K562 treated with DMSO at 1 percent for 4 hours (cell line): ENCODE results near the gene NRSN2. TPM values are rescaled to one million over a fixed set of nuclear protein-coding genes. Genes with fewer than 3 reads are reported as not detected.

Source experiments
- total RNA-seq: library from RNA; unstranded; fragments of 300-600 nt; gene quantifications from 2 replicates; pipeline ENCODE4 v1.2.3, GENCODE V29; 2022; ENCODE audit not compliant: insufficient read depth

NRSN2 gene, protein sequence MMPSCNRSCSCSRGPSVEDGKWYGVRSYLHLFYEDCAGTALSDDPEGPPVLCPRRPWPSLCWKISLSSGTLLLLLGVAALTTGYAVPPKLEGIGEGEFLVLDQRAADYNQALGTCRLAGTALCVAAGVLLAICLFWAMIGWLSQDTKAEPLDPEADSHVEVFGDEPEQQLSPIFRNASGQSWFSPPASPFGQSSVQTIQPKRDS
- 20.9 and 21.8 TPM in 2 replicates for total RNA-seq

DNA sequence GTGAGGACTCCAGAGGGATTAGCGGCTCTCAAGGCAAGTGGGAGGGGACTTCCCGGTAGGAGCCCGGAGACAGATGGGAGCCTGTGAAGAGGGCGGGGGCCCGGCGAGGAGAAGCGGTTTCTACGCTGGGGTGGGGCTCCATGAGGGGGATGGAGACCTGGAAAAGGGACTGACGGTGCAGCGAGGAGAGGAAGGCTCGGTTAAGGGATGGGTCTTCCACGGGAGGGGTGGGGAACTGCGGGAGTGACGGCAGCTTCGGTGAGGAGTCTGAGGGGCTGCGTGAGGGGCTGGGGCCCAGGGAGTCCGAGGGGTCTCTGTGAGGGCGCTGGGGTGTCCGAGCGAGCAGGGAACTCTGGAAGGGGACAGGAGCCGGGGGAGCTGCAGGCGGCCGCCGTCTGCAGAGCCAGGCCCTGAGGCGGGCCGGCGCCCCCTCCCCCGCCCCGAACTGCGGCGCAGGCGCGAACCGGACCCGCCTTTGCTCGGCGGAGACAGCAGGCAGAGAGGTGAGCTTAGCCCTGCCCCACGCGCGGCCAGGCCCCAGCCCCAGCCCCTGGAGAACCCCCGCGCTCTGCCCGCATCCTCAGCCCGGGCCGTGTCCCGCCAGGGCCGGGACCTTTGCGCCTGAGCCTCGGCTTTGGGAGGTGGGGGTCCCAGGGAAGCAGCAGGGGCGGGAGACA, at the start of gene NRSN2:
TSS of gene NRSN2 (plus strand) at position 472 of the 677 bp plus-strand sequence. CDS start 2,533 bp downstream, outside the sequence.

GRCh38 chr20:325045-325888, 21.6 kb upstream of the NRSN2 start, which contains the start of gene SOX12:
Gene SOX12 (plus strand): TSS chr20:325552. CDS start chr20:325925, 373 bp downstream.

Other genes with a start within 250 kb of the NRSN2 start
- not detected in 2 replicates for gene DEFB126, start 204.5 kb upstream of the NRSN2 start, total RNA-seq
- gene DEFB127, start 189.7 kb upstream of the NRSN2 start, total RNA-seq, result not detected in 2 replicates
- not detected in 2 replicates for gene DEFB128, start 157.4 kb upstream of the NRSN2 start, total RNA-seq
- not detected in 2 replicates for gene DEFB129, start 119.9 kb upstream of the NRSN2 start, total RNA-seq
- not detected in 2 replicates for gene DEFB132, start 89.4 kb upstream of the NRSN2 start, total RNA-seq
- gene C20orf96, start 56.4 kb upstream of the NRSN2 start, total RNA-seq, result 4.9 and 7.9 TPM in 2 replicates
- 26.5 and 30.5 TPM in 2 replicates for gene ZCCHC3, start 49.5 kb upstream of the NRSN2 start, total RNA-seq
- gene SOX12, start 21.6 kb upstream of the NRSN2 start, total RNA-seq, result 14.9 and 16.5 TPM in 2 replicates
- gene TRIB3, start 33.6 kb downstream of the NRSN2 start, total RNA-seq, result 210 and 297 TPM in 2 replicates
- gene RBCK1, start 61.2 kb downstream of the NRSN2 start, total RNA-seq, result 117 and 170 TPM in 2 replicates
- gene TBC1D20, start 115.4 kb downstream of the NRSN2 start, total RNA-seq, result 23.7 and 26.5 TPM in 2 replicates
- 35.8 and 41.9 TPM in 2 replicates for gene CSNK2A1, start 196.7 kb downstream of the NRSN2 start, total RNA-seq